SKM-1 (cell line): ENCODE results near the gene KCNJ16.

Experiments used
- DNase-seq: peaks from one replicate; lab custom pipeline; 2025; ENCODE audit not compliant: unreplicated experiment; lab: John Stamatoyannopoulos, UW

The KCNJ16 gene

GRCh38 chr17:70168044-70168976, 93.3 kb downstream of the KCNJ16 start:
- peak; percentile 59 for DNase-seq

- DNase-seq: peak; percentile 87
Observed at GRCh38 chr17:70168977-70169708, 94.1 kb downstream of the KCNJ16 start, which contains the start of gene KCNJ2. Gene KCNJ2, plus strand, starts transcription at chr17:70169532. Its CDS starts 5,508 bp downstream, at chr17:70175040.

GRCh38 chr17:70169709-70170597, 94.9 kb downstream of the KCNJ16 start:
- DNase-seq: no peak

GRCh38 chr17:70171159-70171558, 96.1 kb downstream of the KCNJ16 start:
- no peak for DNase-seq

GRCh38 chr17:70172449-70172848, 97.4 kb downstream of the KCNJ16 start:
- no peak for DNase-seq

GRCh38 chr17:70172923-70173322, 97.9 kb downstream of the KCNJ16 start:
- no peak for DNase-seq

- DNase-seq: no peak
Observed at GRCh38 chr17:70173681-70174080, 98.7 kb downstream of the KCNJ16 start.

- no peak for DNase-seq
Observed at GRCh38 chr17:70181376-70181775, 106.4 kb downstream of the KCNJ16 start.

GRCh38 chr17:70181866-70182265, 106.8 kb downstream of the KCNJ16 start:
- DNase-seq: no peak

GRCh38 chr17:70183508-70183907, 108.5 kb downstream of the KCNJ16 start:
- DNase-seq: no peak

- DNase-seq: no peak
Observed at GRCh38 chr17:70184207-70184606, 109.2 kb downstream of the KCNJ16 start.

- no peak for DNase-seq
Observed at GRCh38 chr17:70184770-70185169, 109.7 kb downstream of the KCNJ16 start.
